ENCODE measurements around the gene DNAAF5.

Gene DNAAF5

GRCh38 chr7:696812-697551 lies 29.5 kb upstream of the DNAAF5 start:
- TF ChIP-seq, protein P1, sequence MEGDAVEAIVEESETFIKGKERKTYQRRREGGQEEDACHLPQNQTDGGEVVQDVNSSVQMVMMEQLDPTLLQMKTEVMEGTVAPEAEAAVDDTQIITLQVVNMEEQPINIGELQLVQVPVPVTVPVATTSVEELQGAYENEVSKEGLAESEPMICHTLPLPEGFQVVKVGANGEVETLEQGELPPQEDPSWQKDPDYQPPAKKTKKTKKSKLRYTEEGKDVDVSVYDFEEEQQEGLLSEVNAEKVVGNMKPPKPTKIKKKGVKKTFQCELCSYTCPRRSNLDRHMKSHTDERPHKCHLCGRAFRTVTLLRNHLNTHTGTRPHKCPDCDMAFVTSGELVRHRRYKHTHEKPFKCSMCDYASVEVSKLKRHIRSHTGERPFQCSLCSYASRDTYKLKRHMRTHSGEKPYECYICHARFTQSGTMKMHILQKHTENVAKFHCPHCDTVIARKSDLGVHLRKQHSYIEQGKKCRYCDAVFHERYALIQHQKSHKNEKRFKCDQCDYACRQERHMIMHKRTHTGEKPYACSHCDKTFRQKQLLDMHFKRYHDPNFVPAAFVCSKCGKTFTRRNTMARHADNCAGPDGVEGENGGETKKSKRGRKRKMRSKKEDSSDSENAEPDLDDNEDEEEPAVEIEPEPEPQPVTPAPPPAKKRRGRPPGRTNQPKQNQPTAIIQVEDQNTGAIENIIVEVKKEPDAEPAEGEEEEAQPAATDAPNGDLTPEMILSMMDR (conservative IDR thresholded peaks at IDR 0.05; ENCODE audit: low read depth, low read length) = no peak
- H3K4me3 ChIP-seq (ENCODE audit: low read depth, low read length) = no peak overlapping the region
- DNase-seq (ENCODE audit: low read depth) = no peak

- peak; percentile 28 for DNase-seq (ENCODE audit: low read depth)
- TF ChIP-seq, protein P1 (conservative IDR thresholded peaks at IDR 0.05; ENCODE audit: low read depth, low read length) = no peak
- H3K4me3 ChIP-seq (ENCODE audit: low read depth, low read length) = no peak overlapping the region
These were observed 27.7 kb upstream of the DNAAF5 start for GRCh38 chr7:698515-699475.

GRCh38 chr7:699476-700170 lies 26.9 kb upstream of the DNAAF5 start:
- TF ChIP-seq, protein P1 (conservative IDR thresholded peaks at IDR 0.05; ENCODE audit: low read depth, low read length) = no peak
- DNase-seq (ENCODE audit: low read depth) = no peak
- H3K4me3 ChIP-seq (ENCODE audit: low read depth, low read length) = no peak overlapping the region

DNA sequence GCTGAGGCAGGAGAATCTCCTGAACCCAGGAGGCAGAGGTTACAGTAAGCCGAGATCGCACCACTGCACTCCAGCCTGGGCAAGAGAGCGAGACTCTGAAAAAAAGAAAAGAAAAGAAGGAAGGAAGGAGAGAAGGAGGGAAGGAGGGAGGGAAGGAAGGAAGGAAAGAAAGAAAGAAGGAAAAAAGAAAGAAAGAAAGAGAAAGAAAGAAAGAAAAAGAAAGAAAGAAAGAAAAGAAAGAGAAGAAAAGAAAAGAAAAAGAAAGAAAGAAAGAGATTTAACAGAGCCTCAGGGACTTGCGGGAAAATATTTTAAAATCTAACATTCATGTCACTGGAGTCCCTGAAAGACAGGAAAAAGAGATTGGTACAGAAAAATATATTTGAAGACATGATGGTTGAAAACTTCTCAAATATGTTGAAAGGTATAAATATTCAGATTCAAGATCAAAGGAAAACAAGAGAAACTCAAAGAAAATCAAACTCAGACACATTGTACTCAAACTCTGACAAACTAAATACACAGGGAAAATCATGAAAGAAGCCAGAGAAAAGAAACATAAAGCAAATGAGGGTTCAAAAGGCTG lies 25.3 kb upstream of the DNAAF5 start:
- H3K4me3 ChIP-seq (ENCODE audit: low read depth, low read length) = no peak overlapping the region
- no peak for DNase-seq (ENCODE audit: low read depth)
- TF ChIP-seq, protein P1 (conservative IDR thresholded peaks at IDR 0.05; ENCODE audit: low read depth, low read length) = no peak

DNA sequence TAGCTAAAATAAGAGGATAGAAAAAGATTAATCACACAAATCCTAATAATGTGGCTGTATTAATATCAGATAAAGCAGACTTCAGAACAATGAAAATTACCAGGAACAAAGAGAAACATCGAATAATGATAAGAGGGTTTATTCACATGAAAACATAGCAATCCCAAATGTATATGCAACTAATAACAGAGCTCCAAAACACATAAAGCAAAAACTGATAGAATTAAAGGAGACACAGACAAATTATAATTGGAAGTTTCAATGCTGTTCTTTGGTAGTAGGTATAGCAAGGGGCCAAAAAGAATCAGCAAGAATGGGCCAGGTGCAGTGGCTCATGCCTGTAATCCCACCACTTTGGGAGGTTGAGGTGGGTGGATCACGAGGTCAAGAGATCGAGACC lies 23.4 kb upstream of the DNAAF5 start:
- TF ChIP-seq, protein P1 (conservative IDR thresholded peaks at IDR 0.05; ENCODE audit: low read depth, low read length) = no peak
- DNase-seq (ENCODE audit: low read depth) = no peak
- no peak overlapping the region for H3K4me3 ChIP-seq (ENCODE audit: low read depth, low read length)

GRCh38 chr7:706721-707120 lies 19.8 kb upstream of the DNAAF5 start:
- no peak for DNase-seq (ENCODE audit: low read depth)
- TF ChIP-seq, protein P1 (conservative IDR thresholded peaks at IDR 0.05; ENCODE audit: low read depth, low read length) = no peak
- no peak overlapping the region for H3K4me3 ChIP-seq (ENCODE audit: low read depth, low read length)

All from choroid plexus epithelial cell (primary cell).